GM21423 (cell line): ENCODE results near the gene SCN7A.
"Not testable (repeated sequence)": the region's sequence is repeated elsewhere in the genome, so short reads cannot be mapped to it uniquely, and the experiment has no call there.

Experiments used
- ATAC-seq: cut with Tn5 transposase; IDR thresholded peaks from one replicate; pipeline ENCODE4 v1.9.1; 2021; ENCODE audit warnings: mild to moderate bottlenecking, moderate library complexity; ENCODE audit not compliant: unreplicated experiment

Gene SCN7A

DNA sequence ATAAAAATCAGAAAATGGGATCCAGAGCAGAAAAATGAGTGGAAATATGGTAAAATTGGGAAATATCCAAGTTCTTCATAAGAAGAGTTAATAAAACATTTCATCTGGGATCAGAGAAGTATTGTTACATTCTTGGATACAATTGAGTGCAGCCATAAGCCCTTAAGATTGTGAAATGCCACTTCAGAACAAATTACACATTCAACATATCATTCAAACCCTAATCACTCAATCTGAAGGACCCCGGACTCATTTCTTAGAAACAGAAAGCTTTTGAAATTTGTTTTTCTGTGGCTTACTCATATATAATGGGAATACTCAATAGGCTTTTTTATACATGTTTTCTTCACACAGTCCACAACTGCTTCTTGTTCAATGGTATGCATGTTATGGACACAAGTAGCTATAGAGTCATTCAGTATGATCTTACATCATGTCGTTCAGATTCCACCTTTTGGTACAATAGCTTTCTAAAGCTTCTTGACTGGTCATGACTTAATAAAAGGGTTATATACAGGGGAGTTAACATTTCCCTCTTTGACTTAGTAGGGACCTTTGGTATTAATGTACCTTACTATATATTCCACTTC lies 39.9 kb downstream of the SCN7A start:
- no peak for ATAC-seq

DNA sequence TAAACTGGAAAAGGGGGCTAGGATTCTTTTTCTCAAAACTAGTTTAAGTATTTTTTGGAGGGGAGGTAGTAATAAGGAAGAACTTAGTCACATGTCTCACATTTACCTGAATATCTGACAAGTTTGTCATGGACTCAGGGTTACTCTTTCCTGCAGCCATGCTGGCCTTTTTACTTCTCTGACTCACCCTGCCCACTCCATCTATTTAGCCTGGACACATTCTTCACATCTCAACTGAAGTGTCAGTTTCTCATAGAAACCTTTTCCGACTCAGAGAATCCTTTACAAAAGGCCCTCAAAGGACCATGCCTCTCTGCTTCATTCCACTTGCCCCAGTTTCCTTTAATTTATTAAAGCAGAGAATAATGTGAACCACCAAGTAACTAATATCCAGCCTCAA lies 42.6 kb downstream of the SCN7A start:
- no peak for ATAC-seq

DNA sequence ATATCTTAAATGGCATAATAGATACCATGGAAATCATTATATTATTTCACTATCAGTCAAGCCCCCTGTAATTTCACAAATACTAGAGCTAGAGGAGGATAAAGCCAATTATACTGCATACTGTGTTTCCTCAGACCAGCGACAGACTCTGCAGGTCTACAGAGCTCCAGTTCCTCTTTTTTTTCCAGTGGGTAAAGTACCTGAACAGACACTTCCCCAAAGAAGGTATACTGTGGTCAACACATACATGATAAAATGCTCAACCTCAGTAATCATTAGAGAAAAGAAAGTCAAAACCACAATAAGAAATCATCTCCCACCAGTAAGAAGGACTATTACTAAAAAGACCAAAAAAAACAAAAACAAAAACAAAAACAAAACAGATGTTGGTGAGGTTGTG lies 44.6 kb downstream of the SCN7A start:
- ATAC-seq = peak; percentile 92

DNA sequence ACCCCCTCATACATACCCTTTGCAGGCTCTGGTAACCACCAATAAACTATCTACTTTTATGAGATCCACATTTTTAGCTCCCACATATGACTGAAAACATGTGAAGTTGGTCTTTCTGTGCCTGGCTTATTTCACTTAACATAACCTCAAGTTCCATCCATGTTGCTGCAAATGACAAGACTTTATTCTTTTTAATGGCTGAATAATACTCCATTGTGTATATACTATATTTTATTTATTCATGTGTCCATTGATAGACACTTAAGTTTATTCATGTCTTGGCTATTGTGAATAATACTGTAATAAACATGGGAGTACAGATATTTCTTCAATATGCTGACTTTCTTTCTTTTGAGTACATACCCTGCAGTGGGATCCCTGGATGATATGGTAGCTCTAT lies 45.9 kb downstream of the SCN7A start:
- ATAC-seq = no peak

DNA sequence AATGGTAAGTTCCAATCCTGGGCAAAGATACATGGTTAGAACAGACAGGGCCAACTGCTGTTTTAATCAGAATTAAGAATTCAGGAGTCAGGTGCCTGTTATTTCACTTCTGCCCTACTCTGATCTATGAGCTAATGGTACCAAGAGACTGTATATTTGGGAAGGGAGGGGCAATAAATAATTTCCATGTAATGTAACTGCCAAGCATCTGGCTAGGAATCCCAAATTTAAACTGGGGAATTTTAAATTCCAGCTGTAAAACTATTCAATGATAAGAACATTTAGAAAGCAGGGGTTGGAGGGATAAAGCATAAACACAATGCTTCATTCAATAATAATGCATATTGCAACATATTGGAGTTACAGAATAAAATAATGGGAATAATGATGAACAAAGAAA lies 49.7 kb downstream of the SCN7A start:
- no peak for ATAC-seq

DNA sequence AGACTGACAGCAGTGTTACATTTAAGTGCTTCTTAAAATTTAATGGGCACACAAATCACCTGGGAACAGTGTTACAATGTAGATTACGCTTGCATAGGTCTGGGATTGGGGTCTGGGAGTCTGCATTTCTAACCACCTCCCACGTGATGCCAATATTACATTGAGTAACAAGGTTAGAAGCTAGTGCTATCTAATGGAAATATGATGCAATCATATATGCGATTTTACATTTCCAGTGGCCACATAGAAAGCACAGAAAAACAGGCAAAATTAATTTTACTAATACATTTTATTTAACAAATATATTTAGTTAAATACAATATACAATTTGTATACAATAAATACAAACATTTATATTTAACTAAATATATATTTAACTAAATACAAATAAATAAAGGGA lies 53.7 kb downstream of the SCN7A start:
- no peak for ATAC-seq

DNA sequence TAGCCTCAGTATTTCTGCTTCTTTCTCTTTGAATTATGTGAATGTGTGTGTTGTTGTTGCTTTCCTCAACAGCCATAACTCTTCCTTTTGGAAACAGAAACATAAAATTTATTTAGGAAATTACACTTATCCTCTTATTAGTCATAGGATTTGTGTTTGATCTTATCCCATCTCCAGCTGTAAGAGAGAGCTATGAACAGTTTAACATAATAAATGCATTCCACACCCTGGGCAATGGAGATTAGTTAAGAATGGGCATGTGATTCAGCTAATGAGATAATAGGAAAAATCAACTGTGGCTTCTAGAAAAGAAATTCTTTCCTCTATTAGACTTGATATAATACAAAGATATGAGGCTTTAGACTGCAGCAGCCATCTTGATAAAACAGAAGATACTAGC lies 55.0 kb downstream of the SCN7A start:
- ATAC-seq = no peak

DNA sequence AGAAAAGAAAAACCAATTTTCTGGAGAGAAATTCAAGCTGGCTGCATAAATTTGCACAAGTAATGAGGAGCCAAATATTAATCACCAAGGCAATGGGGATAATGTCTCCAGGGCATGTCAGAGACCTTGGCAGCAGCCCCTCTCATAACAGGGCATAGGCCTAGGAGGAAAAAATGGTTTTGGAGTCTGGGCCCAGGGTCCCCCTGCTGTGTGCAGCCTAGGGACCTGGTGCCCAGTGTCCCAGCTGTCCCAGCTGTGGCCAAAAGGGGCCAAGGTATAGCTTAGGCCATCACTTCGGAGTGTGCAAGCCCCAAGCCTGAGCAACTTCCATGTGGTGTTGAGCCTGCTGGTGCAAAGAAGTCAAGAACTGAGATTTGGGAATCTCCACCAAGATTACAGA lies 57.1 kb downstream of the SCN7A start:
- no peak for ATAC-seq

DNA sequence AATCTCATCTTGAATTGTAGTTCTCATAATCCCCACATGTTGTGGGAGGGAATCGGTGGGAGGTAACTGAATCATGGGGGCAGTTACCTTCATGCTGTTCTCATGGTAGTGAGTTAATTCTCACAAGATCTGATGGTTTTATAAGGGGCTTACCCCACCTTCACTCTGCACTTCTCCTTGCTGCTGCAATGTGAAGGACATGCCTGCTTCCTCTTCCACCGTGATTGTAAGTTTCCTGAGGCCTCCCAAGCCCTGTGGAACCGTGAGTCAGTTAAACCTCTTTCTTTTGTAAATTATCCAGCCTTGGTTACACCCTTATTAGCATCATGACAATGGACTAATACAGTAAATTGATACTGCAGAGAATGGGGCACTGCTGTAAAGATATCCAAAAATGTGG lies 57.9 kb downstream of the SCN7A start:
- no peak for ATAC-seq

DNA sequence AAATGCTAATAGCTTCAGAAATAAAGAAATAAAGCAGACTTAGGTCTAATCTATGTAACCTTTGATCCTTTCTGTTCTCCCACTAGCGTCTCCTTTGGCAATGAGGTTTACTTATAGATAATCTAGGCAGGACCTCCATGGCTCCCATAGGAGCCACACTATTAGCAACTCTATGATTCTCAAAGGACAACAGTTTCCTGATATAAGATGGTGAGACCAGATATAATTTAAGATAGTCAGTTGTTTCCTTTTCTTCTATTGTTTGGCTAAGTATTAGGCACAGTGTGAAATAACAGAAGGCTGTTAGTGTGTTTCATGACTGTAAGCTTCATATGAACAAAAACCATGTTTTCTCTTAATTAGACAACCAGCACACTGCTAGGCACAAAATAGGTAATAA lies 59.6 kb downstream of the SCN7A start:
- ATAC-seq = no peak

DNA sequence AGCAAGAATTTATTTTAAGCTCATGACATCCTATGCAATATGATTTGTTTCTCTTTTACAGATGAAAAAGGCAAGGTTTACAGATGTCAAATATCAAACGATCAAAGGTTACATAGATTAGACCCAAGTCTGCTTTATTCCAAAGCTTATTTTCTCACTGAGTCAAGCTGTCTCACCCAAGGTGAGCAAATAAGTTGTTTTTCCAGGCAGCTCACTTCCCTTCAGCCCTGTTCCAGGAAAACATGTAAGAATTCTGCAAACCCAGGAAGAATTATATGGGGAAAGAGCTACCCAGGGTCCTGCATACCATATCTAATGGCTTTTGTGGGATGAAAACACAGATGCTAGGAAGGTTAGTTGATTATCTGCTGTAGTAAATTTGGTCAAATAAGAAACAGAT lies 60.6 kb downstream of the SCN7A start:
- no peak for ATAC-seq

DNA sequence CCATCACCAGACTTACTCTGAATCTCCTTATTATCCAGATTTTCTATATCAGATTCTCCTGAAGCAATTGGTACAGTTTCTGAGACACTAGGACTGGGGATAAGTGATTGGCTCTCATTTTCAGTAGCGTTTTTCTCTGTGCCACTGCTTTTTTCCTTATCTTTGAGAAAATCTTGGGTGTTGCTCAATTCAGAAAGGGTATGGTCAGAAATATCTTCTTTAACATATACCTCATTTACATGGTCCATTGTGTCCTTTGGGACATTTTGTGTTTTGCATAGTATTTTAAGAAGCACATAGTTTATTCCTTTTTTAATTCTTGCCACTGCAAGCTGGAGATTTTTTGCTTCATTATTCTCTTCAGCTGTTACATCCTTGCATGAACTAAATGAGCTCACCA lies 61.7 kb downstream of the SCN7A start:
- ATAC-seq = no peak

DNA sequence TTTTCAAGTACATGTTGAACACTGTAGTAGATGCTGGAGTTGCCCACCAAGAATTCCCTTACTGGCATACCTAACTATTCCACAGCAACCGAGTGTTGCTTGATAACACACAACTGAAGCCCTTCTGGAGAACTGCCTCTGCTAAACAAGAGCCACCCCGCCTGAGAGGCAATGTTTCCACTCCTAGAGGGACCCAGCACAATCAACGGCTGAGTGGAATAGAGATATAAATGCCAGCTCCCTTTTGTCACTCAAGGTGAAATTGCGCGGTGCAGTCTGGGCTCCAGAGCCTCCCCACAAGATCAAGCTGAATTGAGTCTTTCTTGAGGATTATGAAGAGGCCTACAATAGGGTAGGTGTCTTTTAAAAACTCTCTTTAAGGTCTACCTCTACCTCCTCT lies 69.2 kb downstream of the SCN7A start:
- ATAC-seq = no peak

DNA sequence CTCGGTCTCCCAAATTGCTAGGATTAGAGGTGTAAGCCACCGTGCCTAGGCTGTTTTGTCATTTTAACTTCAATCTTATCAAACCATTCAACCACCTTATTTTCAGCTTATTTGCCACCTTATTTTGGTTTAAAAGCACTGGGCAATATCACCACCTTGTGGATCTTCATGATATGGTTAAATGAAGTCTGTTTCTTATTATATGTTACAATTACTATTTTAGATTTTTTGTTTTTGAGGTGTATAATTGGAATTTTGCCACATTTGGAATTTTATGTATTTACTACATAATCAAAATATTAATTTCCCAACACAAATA lies 74.5 kb downstream of the SCN7A start:
- no peak for ATAC-seq

DNA sequence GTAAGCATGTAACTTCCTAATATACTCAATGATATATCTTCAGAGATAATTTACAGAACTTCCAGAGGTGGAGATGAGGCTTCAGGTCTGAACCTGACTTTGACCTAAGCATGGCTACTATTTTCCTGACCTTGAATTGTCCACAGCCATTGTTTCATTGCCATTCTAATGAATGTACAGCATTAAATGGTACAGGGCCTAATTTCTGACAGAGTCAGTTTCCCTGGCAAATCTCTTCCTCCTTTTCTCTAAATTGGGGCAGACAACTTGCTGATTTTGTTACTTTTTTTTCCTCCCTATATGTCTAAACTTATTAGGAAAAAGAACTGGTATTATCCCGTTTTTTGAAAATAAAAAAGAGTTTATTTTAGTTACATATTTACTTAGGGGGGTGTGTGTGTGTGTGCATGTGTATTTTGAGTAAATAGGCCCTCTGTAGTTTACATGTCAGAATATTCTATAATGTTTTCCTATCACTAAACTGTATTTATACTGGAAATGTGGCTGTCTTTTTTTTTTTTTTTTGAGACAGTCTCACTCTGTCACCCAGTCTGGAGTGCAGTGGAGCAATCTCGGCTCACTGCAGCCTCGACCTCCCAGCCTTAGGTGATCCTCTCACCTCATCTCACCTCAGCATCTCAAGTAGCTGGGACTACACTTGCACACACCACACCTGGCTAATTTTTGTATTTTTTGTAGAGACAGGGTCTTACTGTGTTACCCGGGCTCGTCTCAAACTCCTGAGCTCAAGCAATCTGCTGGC lies 75.0 kb downstream of the SCN7A start:
- no peak for ATAC-seq

DNA sequence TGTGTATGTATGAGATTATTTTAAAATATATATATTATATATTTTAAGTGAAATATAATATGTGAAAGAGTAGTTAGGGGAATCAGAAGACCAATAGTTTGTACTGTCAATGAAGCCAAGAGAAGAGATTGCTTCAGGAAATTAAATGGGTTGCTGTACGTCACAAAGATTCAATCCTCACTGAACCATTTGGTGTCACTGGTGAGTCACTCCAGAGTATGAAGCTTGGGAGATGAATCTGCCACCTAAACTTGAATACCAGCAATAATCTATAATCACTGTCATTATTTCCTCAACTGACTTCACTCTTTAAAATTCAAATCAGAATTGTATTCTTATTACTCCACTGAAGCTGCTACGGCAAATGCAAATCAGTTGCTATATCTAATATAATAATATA lies 76.4 kb downstream of the SCN7A start:
- no peak for ATAC-seq

DNA sequence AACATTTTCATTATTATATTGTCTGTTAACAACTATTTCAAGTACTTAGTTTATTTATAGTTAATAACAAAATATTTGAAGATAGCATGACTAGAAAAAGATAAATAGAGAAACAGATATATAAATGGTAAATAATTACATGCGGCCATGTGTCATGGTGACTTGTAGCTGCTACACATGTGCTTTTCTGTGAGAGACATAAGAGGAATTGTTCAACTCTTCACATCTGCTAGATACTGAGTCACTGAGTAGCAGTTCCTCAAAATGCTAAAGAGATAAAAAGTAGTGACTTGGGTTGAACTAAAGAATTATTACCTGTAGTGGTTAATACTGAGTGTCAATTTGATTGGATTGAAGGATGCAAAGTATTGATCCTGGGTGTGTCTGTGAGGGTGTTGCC lies 80.8 kb downstream of the SCN7A start:
- no peak for ATAC-seq

DNA sequence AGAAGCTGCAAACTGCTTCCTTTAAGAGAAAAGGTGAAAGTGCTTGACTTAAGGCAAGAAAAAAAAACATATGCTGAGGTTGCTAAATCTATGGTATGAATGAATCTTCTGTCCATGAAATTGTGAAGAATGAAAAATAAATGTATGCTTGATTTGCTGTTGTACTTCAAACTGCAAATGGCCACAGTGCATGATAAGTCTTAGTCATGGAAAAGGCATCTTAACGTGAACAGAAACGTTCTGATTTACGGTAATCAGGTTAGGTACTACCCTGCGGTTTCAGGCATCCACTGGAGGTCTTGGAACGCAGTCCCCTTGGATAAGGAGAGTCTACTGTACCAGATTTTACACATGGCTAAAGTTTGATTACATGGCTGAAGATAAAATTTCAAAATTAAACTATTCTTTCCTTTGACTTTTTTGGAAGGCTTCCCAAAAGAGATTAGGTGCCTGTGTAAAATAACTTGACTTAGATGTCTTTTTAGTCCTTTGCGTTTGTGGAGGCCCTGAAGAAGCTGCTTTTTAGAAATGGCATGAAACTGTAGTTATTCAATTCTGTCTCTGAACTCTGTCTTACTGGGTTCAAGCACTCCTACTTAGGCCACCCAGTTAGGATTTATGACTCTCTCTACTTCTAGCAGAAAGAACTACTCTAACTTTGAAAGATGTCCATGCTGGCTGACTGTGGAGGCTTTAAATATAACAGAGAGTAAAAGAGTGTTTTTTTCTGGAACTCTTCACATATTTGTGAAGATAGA lies 82.4 kb downstream of the SCN7A start:
- no peak for ATAC-seq

DNA sequence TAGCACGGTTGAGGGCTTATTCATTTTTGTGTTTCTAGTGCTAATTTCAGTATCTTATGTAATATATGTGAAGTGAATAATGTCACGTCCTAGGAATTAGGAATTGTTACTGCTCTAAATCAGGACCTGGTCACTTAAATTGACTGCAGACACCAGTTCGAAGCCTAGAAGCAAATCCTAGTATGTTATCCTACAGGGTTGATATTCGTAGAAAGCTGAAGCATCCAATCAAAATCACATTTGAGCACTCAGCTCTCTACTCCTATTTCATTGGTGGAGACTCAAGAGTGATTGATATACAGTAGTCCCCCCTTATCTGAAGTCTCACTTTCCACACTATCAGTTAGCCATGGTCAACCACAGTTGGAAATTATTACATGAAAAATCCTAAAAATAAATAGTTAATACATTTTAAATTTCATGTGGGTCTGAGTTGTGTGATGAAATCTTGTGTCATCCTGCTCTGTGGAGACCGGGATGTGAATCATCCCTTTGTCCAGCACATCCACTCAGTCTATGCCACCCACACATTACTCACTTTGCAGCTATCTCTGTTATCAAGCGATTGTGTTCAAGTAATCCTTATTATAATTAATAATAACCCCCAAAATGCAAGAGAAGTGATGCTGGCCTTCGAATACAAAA lies 83.1 kb downstream of the SCN7A start:
- ATAC-seq = no peak

DNA sequence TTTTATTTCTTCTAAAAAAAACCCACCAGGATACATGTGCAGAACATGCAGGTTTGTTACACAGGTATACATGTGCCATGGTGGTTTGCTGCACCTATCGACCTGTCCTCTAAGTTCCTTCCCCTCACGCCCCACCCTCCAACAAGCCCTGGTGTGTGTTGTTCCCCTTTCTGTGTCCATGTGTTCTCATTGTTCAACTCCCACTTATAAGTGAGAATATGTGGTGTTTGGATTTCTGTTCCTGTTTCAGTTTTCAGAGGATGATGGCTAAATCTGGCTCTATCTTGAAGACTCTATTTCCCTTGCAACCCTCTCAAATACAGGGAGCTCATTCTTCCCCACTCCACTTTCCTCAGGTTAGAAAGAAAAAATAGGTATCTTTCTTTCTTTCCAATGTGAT lies 86.3 kb downstream of the SCN7A start:
- not testable (repeated sequence) for ATAC-seq

DNA sequence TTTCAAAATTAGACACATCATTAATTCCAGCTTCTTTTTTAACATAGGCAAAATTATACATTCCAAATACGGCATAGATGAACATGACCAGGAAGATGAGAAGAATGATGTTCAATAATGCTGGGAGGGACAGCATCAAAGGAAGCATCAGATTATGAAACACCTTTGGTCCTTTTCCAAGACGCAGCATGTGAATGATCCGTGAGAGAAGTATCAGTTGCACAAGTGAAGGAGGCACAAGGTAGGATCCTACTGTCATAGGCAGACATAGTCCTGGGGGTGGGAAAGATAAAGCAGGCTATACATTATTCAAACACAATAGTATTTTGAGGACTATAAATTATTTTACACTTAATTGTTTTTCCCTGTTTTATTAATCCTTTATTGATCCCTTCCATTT lies 87.7 kb downstream of the SCN7A start:
- no peak for ATAC-seq

DNA sequence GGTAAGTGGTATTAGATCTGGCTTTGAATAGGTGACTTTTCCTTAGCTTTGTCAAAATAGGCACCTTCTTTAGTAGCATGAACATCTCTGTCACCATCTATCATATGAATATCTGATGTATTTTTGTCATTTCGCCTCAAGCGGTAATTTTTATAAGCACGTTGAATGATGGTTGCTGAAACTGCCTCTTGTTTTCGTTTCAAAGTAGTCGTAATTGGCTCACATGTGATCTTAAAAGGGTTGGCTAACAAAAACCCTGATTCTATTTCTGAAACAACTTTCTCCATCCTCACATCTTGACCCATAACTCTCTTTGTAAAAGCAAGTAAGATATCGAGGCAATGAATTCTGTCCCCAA lies 88.5 kb downstream of the SCN7A start:
- ATAC-seq = no peak
